ENCODE results near the gene ADGRE3.
"Not testable (repeated sequence)": the region's sequence is repeated elsewhere in the genome, so short reads cannot be mapped to it uniquely, and the experiment has no call there.

The ADGRE3 gene

GRCh38 chr19:14589433-14589832 is 85.2 kb downstream of the ADGRE3 start:
- peak; percentile 62 for DNase-seq

GRCh38 chr19:14585187-14585586 is 89.5 kb downstream of the ADGRE3 start:
- peak; percentile 79 for DNase-seq

- DNase-seq: not testable (repeated sequence)
Observed at GRCh38 chr19:14584372-14584771, 90.3 kb downstream of the ADGRE3 start.

- DNase-seq: no peak
Observed at GRCh38 chr19:14582894-14583340, 91.7 kb downstream of the ADGRE3 start, which contains the start of gene CLEC17A. Gene CLEC17A, plus strand, starts transcription at chr19:14583084. Its CDS starts 77 bp downstream, at chr19:14583161.

GRCh38 chr19:14580623-14581237 is 93.9 kb downstream of the ADGRE3 start:
- peak; percentile 75 for DNase-seq

- DNase-seq: no peak
Observed at GRCh38 chr19:14577885-14578427, 96.7 kb downstream of the ADGRE3 start.

- DNase-seq: no peak
Observed at GRCh38 chr19:14577264-14577663, 97.4 kb downstream of the ADGRE3 start.

- no peak for DNase-seq
Observed at GRCh38 chr19:14576363-14576762, 98.3 kb downstream of the ADGRE3 start.

GRCh38 chr19:14575428-14575980 is 99.1 kb downstream of the ADGRE3 start:
- DNase-seq: no peak

- peak; percentile 93 for DNase-seq
Observed at GRCh38 chr19:14571695-14572490, 102.8 kb downstream of the ADGRE3 start, which contains the start of gene NDUFB7. Gene NDUFB7, minus strand, starts transcription at chr19:14572066. Its CDS starts 66 bp downstream, at chr19:14572000.

GRCh38 chr19:14570864-14571527 is 103.6 kb downstream of the ADGRE3 start:
- no peak for DNase-seq

Data from stimulated activated CD4-positive, alpha-beta T cell treated with anti-CD3 and anti-CD28 coated beads, Interleukin-1b, Interleukin-23, amount 100 ng/mL, for 48 hours (primary cell).